ENCODE measurements around the gene RPH3AL. TPM values are rescaled to one million over a fixed set of nuclear protein-coding genes. Genes with fewer than 3 reads are reported as not detected.
"Not testable (repeated sequence)": the region's sequence is repeated elsewhere in the genome, so short reads cannot be mapped to it uniquely, and the experiment has no call there.

The RPH3AL gene
- total RNA-seq, 1 donor = 1.3 TPM

DNA sequence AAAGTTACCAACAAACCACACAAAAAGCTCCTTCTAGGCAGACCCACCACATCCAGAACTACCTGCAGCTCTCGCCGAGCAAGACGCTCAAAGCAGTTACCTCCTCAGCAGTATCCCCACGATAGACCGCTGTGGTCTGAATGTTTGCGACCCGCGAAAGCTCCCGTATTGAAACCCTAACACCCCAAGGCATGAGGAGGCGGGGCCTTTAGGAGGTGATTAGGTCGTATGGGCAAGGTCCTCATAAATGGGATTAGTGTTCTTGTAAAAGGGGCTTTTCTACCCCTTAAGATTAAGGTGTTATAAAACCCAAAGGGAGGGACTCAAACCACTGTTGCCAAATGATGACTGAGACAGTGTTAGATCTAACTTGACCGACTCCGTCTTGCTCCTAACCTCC is 19.0 kb upstream of the RPH3AL start:
- H3K4me3 ChIP-seq (ENCODE audit: low read depth, low read length) = no peak overlapping the region
- no peak for TF ChIP-seq CTCF (IDR thresholded peaks at IDR 0.05; ENCODE audit: insufficient read depth, low read depth, low read length)

DNA sequence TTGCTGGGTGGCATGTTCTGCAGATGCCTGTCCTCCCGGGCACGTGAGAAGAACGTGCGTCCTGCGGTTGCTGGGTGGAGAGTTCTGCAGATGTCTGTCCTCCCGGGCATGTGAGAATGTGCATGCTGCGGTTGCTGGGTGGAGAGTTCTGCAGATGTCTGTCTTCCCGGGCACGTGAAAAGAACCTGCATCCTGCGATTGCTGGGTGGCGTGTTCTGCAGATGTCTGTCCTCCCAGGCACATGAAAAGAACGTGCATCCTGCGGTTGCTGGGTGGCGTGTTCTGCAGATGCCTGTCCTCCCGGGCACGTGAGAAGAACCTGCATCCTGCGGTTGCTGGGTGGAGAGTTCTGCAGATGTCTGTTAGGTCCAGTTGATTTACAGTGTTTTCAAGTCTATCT is 15.0 kb upstream of the RPH3AL start:
- not testable (repeated sequence) for H3K4me3 ChIP-seq (ENCODE audit: low read depth, low read length); DNase-seq (ENCODE audit: low read depth)

More for the DNA sequence above, 19.0 kb upstream of the RPH3AL start:
- no peak for DNase-seq (ENCODE audit: low read depth)

GRCh38 chr17:366657-367615 is 14.3 kb upstream of the RPH3AL start:
- not testable (repeated sequence) for H3K4me3 ChIP-seq (ENCODE audit: low read depth, low read length)
- peak; percentile 82 for DNase-seq (ENCODE audit: low read depth)

- no peak overlapping the region for H3K4me3 ChIP-seq (ENCODE audit: low read depth, low read length)
- TF ChIP-seq CTCF (IDR thresholded peaks at IDR 0.05; ENCODE audit: insufficient read depth, low read depth, low read length) = no peak
- DNase-seq (ENCODE audit: low read depth) = no peak
These were observed 12.2 kb upstream of the RPH3AL start for GRCh38 chr17:364766-365165.

GRCh38 chr17:364308-364707 is 11.7 kb upstream of the RPH3AL start:
- H3K4me3 ChIP-seq (ENCODE audit: low read depth, low read length) = no peak overlapping the region
- no peak for TF ChIP-seq CTCF (IDR thresholded peaks at IDR 0.05; ENCODE audit: insufficient read depth, low read depth, low read length)
- DNase-seq (ENCODE audit: low read depth) = no peak

DNA sequence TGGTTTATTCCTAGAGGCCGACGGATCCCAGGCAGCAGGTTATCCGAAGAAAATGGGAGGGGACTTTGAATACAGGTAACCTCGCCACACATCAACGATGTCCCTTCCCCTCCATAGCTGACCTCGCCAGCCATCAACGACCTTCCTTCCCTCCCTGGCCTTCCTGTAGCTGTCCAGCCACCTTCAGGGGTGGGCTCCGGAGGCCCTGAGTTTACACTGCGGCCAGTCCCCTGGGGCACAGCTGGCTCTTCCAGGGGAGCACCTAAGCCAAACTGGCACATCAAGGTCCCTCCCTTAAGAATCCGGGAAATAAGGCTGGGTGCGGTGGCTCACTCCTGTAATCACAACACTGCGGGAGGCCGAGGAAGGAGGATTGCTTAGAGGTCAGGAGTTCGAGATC is 10.1 kb upstream of the RPH3AL start:
- no peak for TF ChIP-seq CTCF (IDR thresholded peaks at IDR 0.05; ENCODE audit: insufficient read depth, low read depth, low read length)
- no peak for DNase-seq (ENCODE audit: low read depth)
- no peak overlapping the region for H3K4me3 ChIP-seq (ENCODE audit: low read depth, low read length)

DNA sequence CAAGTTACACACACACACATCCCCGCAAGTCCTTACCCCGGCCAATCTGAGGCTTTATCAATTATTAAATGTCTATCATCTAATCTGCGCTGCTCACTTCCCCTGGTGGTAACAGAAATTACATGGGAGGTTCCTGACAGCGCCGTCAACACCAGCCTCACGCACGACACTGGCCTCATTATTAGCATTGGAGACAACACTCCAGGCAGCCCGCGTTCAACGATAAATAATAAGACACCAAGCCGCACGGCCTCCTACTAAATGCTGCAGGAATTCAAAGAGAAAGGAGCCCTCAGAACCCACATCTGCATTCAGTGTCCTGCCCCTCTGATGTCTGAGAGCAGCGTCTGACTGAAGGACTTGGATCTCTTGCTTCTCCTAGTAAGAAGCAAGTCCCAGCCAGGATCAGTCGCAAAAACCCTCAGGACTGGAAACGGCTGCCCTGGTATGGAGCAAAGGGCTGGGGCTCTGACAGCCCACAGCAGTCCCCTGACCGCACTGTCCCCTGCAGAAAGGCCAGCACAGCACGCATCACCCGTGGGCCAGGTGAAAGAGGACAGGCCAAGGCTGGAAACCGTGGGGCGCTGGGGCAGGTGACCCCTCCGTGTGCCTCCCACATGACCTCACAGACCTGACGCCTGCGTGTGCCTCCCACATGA is 7.6 kb upstream of the RPH3AL start:
- no peak overlapping the region for H3K4me3 ChIP-seq (ENCODE audit: low read depth, low read length)
- DNase-seq (ENCODE audit: low read depth) = no peak
- TF ChIP-seq CTCF (IDR thresholded peaks at IDR 0.05; ENCODE audit: insufficient read depth, low read depth, low read length) = no peak
